ENCODE results near the gene GRAMD1B.

GRCh38 chr11:123601743-123602142 lies 171.7 kb downstream of the GRAMD1B start:
- TF ChIP-seq, protein P1, sequence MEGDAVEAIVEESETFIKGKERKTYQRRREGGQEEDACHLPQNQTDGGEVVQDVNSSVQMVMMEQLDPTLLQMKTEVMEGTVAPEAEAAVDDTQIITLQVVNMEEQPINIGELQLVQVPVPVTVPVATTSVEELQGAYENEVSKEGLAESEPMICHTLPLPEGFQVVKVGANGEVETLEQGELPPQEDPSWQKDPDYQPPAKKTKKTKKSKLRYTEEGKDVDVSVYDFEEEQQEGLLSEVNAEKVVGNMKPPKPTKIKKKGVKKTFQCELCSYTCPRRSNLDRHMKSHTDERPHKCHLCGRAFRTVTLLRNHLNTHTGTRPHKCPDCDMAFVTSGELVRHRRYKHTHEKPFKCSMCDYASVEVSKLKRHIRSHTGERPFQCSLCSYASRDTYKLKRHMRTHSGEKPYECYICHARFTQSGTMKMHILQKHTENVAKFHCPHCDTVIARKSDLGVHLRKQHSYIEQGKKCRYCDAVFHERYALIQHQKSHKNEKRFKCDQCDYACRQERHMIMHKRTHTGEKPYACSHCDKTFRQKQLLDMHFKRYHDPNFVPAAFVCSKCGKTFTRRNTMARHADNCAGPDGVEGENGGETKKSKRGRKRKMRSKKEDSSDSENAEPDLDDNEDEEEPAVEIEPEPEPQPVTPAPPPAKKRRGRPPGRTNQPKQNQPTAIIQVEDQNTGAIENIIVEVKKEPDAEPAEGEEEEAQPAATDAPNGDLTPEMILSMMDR (IDR thresholded peaks at IDR 0.05): no peak
- no peak for TF ChIP-seq POLR2A (IDR thresholded peaks at IDR 0.05)

Data from esophagus squamous epithelium (tissue), 4 donors.